ENCODE data around the gene WHAMM. TPM values are rescaled to one million over a fixed set of nuclear protein-coding genes. Genes with fewer than 3 reads are reported as not detected.
"Not testable (repeated sequence)": the region's sequence is repeated elsewhere in the genome, so short reads cannot be mapped to it uniquely, and the experiment has no call there.

The WHAMM gene
- total RNA-seq, 2 donors from 2014 or later: 3.7 to 4.4 TPM

- H3K9me3 Mint-ChIP-seq: no peaks in the 10 kb centered on the region
- no peak overlapping the region for H3K27ac ChIP-seq (ENCODE audit: low read depth, low read length)
- no peak overlapping the region for H3K27ac Mint-ChIP-seq
- no peaks in the 10 kb centered on the region for H3K4me1 ChIP-seq (ENCODE audit: control insufficient read depth, insufficient read depth, low read length)
- no peak overlapping the region for H3K4me3 Mint-ChIP-seq
- no peaks in the 10 kb centered on the region for H3K27me3 ChIP-seq (ENCODE audit: control insufficient read depth, insufficient read depth, low read length, poor library complexity, severe bottlenecking)
- no peaks in the 10 kb centered on the region for H3K9me3 ChIP-seq (ENCODE audit: control insufficient read depth, low read length)
- WGBS, 2 experiments (ENCODE audit: insufficient coverage in 1 of 2, insufficient read length in 1 of 2): 98 to 100% methylated on average over 1 to 4 of the region's 4 CpGs
- H3K4me1 Mint-ChIP-seq: no peaks in the 10 kb centered on the region
- peaks cover 3% of the 10 kb centered on the region for H3K36me3 Mint-ChIP-seq (ENCODE audit: low read depth)
- no peak overlapping the region for H3K4me3 ChIP-seq (ENCODE audit: low read length)
- H3K36me3 ChIP-seq (ENCODE audit: control insufficient read depth, insufficient read depth, low read length): peaks cover 6% of the 10 kb centered on the region
- H3K27me3 Mint-ChIP-seq (ENCODE audit: insufficient read depth): no peaks in the 10 kb centered on the region
- no peak for TF ChIP-seq CTCF (conservative IDR thresholded peaks at IDR 0.05)
- H3K9ac ChIP-seq (ENCODE audit: extremely low read depth, low read length, poor library complexity, severe bottlenecking): no peak overlapping the region
- no peak for DNase-seq
Measured at GRCh38 chr15:82764117-82764490, 45.3 kb upstream of the WHAMM start.

- Histone ChIP-seq H3K4me3 (ENCODE audit: low read length) (no peak overlapping the region), H3K9me3 (ENCODE audit: control insufficient read depth, low read length) (no peaks in the 10 kb centered on the region), H3K4me1 (ENCODE audit: control insufficient read depth, insufficient read depth, low read length) (no peaks in the 10 kb centered on the region), H3K36me3 (ENCODE audit: control insufficient read depth, insufficient read depth, low read length) (peaks cover 4% of the 10 kb centered on the region), H3K27me3 (ENCODE audit: control insufficient read depth, insufficient read depth, low read length, poor library complexity, severe bottlenecking) (no peaks in the 10 kb centered on the region), H3K9ac (ENCODE audit: extremely low read depth, low read length, poor library complexity, severe bottlenecking) (no peak overlapping the region), H3K27ac (ENCODE audit: low read depth, low read length) (no peak overlapping the region)
- Mint-ChIP-seq H3K27me3 (ENCODE audit: insufficient read depth) (no peaks in the 10 kb centered on the region), H3K36me3 (ENCODE audit: low read depth) (peaks cover 3% of the 10 kb centered on the region), H3K4me1 (no peaks in the 10 kb centered on the region), H3K9me3 (no peaks in the 10 kb centered on the region), H3K4me3 (no peak overlapping the region), H3K27ac (no peak overlapping the region)
- TF ChIP-seq CTCF (conservative IDR thresholded peaks at IDR 0.05): no peak
- DNase-seq: no peak
- WGBS, 2 experiments (ENCODE audit: insufficient coverage in 1 of 2, insufficient read length in 1 of 2): 88 to 92% methylated on average over 9 of the region's 9 CpGs
Measured at GRCh38 chr15:82764740-82765139, 44.7 kb upstream of the WHAMM start.

- H3K9me3 ChIP-seq (ENCODE audit: control insufficient read depth, low read length); H3K27me3 Mint-ChIP-seq (ENCODE audit: insufficient read depth); H3K36me3 ChIP-seq (ENCODE audit: control insufficient read depth, insufficient read depth, low read length); H3K4me3 Mint-ChIP-seq; H3K9me3 Mint-ChIP-seq; H3K4me1 ChIP-seq (ENCODE audit: control insufficient read depth, insufficient read depth, low read length); H3K36me3 Mint-ChIP-seq (ENCODE audit: low read depth); H3K27ac Mint-ChIP-seq; DNase-seq; H3K4me3 ChIP-seq (ENCODE audit: low read length); H3K27ac ChIP-seq (ENCODE audit: low read depth, low read length); H3K4me1 Mint-ChIP-seq; H3K27me3 ChIP-seq (ENCODE audit: control insufficient read depth, insufficient read depth, low read length, poor library complexity, severe bottlenecking); H3K9ac ChIP-seq (ENCODE audit: extremely low read depth, low read length, poor library complexity, severe bottlenecking): not testable (repeated sequence)
- 89 to 97% methylated on average over 5 to 7 of the region's 7 CpGs for WGBS, 2 experiments (ENCODE audit: insufficient coverage in 1 of 2, insufficient read length in 1 of 2)
Measured at GRCh38 chr15:82766201-82766600, 43.2 kb upstream of the WHAMM start.

GRCh38 chr15:82767163-82767829 lies 42.1 kb upstream of the WHAMM start:
- no peak for TF ChIP-seq CTCF (conservative IDR thresholded peaks at IDR 0.05)
- Histone ChIP-seq H3K27ac (ENCODE audit: low read depth, low read length) (no peak overlapping the region), H3K4me3 (ENCODE audit: low read length) (no peak overlapping the region), H3K9ac (ENCODE audit: extremely low read depth, low read length, poor library complexity, severe bottlenecking) (no peak overlapping the region), H3K36me3 (ENCODE audit: control insufficient read depth, insufficient read depth, low read length) (no peaks in the 10 kb centered on the region), H3K4me1 (ENCODE audit: control insufficient read depth, insufficient read depth, low read length) (no peaks in the 10 kb centered on the region), H3K27me3 (ENCODE audit: control insufficient read depth, insufficient read depth, low read length, poor library complexity, severe bottlenecking) (no peaks in the 10 kb centered on the region), H3K9me3 (ENCODE audit: control insufficient read depth, low read length) (no peaks in the 10 kb centered on the region)
- Mint-ChIP-seq H3K27me3 (ENCODE audit: insufficient read depth) (no peaks in the 10 kb centered on the region), H3K4me3 (no peak overlapping the region), H3K36me3 (ENCODE audit: low read depth) (peaks cover 3% of the 10 kb centered on the region), H3K27ac (no peak overlapping the region), H3K9me3 (no peaks in the 10 kb centered on the region), H3K4me1 (no peaks in the 10 kb centered on the region)
- no peak for DNase-seq
- 83 to 100% methylated on average over 1 to 2 of the region's 2 CpGs for WGBS, 2 experiments (ENCODE audit: insufficient coverage in 1 of 2, insufficient read length in 1 of 2)
